HCT116 (cell line): Measurements from ENCODE around the gene EHMT1.
"Not testable (repeated sequence)": the region's sequence is repeated elsewhere in the genome, so short reads cannot be mapped to it uniquely, and the experiment has no call there.

Source experiments
- CBX3 ChIP-seq: IDR thresholded peaks from 2 replicates; pipeline ENCODE4 v1.6.1; 2012; ENCODE audit warnings: low read depth
- EZH2 ChIP-seq: fragments of 200-600 bp; sonication (generic); IDR thresholded peaks from 2 replicates; pipeline ENCODE4 v1.6.1; 2017; ENCODE audit warnings: antibody characterized with exemption, mixed run types
- EZH2phosphoT487 ChIP-seq: fragments of 200-600 bp; IDR thresholded peaks from 2 replicates; pipeline ENCODE4 v1.6.1; 2018; ENCODE audit warnings: antibody characterized with exemption, borderline replicate concordance
- JUND ChIP-seq: IDR thresholded peaks from 2 replicates; pipeline ENCODE4 v1.6.1; 2012
- POLR2A ChIP-seq: IDR thresholded peaks from 2 replicates; pipeline ENCODE4 v1.7.0; 2011; ENCODE audit warnings: borderline replicate concordance; ENCODE audit not compliant: insufficient read depth, insufficient read length; ENCODE audit errors: extremely low read depth
- SRF ChIP-seq: IDR thresholded peaks from 2 replicates; pipeline ENCODE4 v1.6.1; 2012; ENCODE audit warnings: low read depth
- TCF7L2 ChIP-seq: IDR thresholded peaks from 2 replicates; pipeline ENCODE4 v1.7.0; 2011; ENCODE audit warnings: borderline replicate concordance, inconsistent platforms; ENCODE audit not compliant: insufficient read depth, insufficient read length; ENCODE audit errors: extremely low read depth
- ZFX ChIP-seq: fragments of 450-650 bp; IDR thresholded peaks from 2 replicates; pipeline ENCODE4 v1.6.1; 2017
- ZNF274 ChIP-seq: fragments of 200-500 bp; sonication (Bioruptor generic); IDR thresholded peaks from 2 replicates; pipeline ENCODE4 v1.6.1; 2014; ENCODE audit warnings: mild to moderate bottlenecking, low read depth, low read length, inconsistent platforms
- TF ChIP-seq, protein P1 (sequence below), 3 experiments: fragments of 200-600 bp in 1 of 3; sonication (generic) in 1 of 3; IDR thresholded peaks in 2 of 3; conservative IDR thresholded peaks in 1 of 3; 2 replicates each; pipeline ENCODE4 v1.5.1; 2012 to 2017; ENCODE audit warnings: low read depth in 2 of 3, low read length in 2 of 3, antibody characterized with exemption in 1 of 3, borderline replicate concordance in 1 of 3, control low read depth in 1 of 3, mild to moderate bottlenecking in 1 of 3, mixed read lengths in 1 of 3, mixed run types in 1 of 3, moderate library complexity in 1 of 3; ENCODE audit not compliant: insufficient read depth in 1 of 3
- TF ChIP-seq, protein P2 (sequence below): IDR thresholded peaks from 2 replicates; pipeline ENCODE4 v1.6.1; 2012
- TF ChIP-seq, protein P3 (sequence below): IDR thresholded peaks from 2 replicates; pipeline ENCODE4 v1.6.1; 2012

- TF ChIP-seq, protein P1, sequence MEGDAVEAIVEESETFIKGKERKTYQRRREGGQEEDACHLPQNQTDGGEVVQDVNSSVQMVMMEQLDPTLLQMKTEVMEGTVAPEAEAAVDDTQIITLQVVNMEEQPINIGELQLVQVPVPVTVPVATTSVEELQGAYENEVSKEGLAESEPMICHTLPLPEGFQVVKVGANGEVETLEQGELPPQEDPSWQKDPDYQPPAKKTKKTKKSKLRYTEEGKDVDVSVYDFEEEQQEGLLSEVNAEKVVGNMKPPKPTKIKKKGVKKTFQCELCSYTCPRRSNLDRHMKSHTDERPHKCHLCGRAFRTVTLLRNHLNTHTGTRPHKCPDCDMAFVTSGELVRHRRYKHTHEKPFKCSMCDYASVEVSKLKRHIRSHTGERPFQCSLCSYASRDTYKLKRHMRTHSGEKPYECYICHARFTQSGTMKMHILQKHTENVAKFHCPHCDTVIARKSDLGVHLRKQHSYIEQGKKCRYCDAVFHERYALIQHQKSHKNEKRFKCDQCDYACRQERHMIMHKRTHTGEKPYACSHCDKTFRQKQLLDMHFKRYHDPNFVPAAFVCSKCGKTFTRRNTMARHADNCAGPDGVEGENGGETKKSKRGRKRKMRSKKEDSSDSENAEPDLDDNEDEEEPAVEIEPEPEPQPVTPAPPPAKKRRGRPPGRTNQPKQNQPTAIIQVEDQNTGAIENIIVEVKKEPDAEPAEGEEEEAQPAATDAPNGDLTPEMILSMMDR (IDR thresholded peaks at IDR 0.05 in 2 of 3, conservative IDR thresholded peaks at IDR 0.05 in 1 of 3; ENCODE audit: borderline replicate concordance in 1 of 3, insufficient read depth in 1 of 3, low read depth in 2 of 3, low read length in 2 of 3) = not testable (repeated sequence)
- TF ChIP-seq POLR2A, ZNF274, ZFX, JUND, EZH2, TCF7L2, EZH2phosphoT487, SRF, CBX3: not testable (repeated sequence)
- TF ChIP-seq, protein P2, sequence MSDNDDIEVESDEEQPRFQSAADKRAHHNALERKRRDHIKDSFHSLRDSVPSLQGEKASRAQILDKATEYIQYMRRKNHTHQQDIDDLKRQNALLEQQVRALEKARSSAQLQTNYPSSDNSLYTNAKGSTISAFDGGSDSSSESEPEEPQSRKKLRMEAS = not testable (repeated sequence)
- TF ChIP-seq, protein P3, sequence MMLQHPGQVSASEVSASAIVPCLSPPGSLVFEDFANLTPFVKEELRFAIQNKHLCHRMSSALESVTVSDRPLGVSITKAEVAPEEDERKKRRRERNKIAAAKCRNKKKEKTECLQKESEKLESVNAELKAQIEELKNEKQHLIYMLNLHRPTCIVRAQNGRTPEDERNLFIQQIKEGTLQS = not testable (repeated sequence)
Observed at GRCh38 chr9:137884547-137884946, 265.7 kb downstream of the EHMT1 start.
